HepG2 (cell line): ENCODE measurements around the gene PKM. TPM values are rescaled to one million over a fixed set of nuclear protein-coding genes. Genes with fewer than 3 reads are reported as not detected.

ENCODE experiments used
- ARNT2 ChIP-seq: sonication (generic); formaldehyde crosslinking; IDR thresholded peaks from 2 replicates; pipeline ENCODE4 v1.8.0; 2022; ENCODE audit warnings: mild to moderate bottlenecking, low read depth, missing genetic modification reagents, moderate library complexity
- CBX1 ChIP-seq: IDR thresholded peaks from one replicate; pipeline ENCODE4 v1.6.1; 2016; ENCODE audit warnings: antibody characterized with exemption, low read depth
- FOXO4 ChIP-seq: sonication (generic); formaldehyde crosslinking; conservative IDR thresholded peaks from 2 replicates; pipeline ENCODE4 v1.8.1; 2023; ENCODE audit warnings: missing genetic modification reagents
- HNRNPUL1 ChIP-seq: fragments of 200-400 bp; formaldehyde crosslinking; IDR thresholded peaks from 2 replicates; pipeline ENCODE4 v1.6.1; 2017; ENCODE audit warnings: low read depth, mild to moderate bottlenecking, low read length, moderate library complexity
- KDM4B ChIP-seq: sonication (generic); formaldehyde crosslinking; IDR thresholded peaks from 2 replicates; pipeline ENCODE4 v1.4.0; 2020; ENCODE audit warnings: missing genetic modification reagents
- MAZ ChIP-seq, 2 experiments: sonication (generic) in 1 of 2; formaldehyde crosslinking in 1 of 2; IDR thresholded peaks; 2 replicates each; pipeline versions ENCODE4 v1.5.0 to v1.6.1; 2012 to 2020; ENCODE audit warnings: low read depth in 2 of 2, mild to moderate bottlenecking in 2 of 2, borderline replicate concordance in 1 of 2, improper control_type of control experiment in 1 of 2, low read length in 1 of 2, missing genetic modification reagents in 1 of 2, moderate library complexity in 1 of 2
- MED8 ChIP-seq: sonication (generic); formaldehyde crosslinking; IDR thresholded peaks from 2 replicates; pipeline ENCODE4 v1.8.1; 2023; ENCODE audit warnings: mild to moderate bottlenecking, missing genetic modification reagents; ENCODE audit not compliant: insufficient replicate concordance
- MTA1 ChIP-seq: sonication (generic); formaldehyde crosslinking; IDR thresholded peaks from 2 replicates; pipeline ENCODE4 v1.4.0; 2020; ENCODE audit warnings: missing genetic modification reagents, mild to moderate bottlenecking, borderline replicate concordance
- NR2F1 ChIP-seq, 2 experiments: fragments of 450-650 bp in 1 of 2; formaldehyde crosslinking in 1 of 2; IDR thresholded peaks; 2 replicates each; pipeline versions ENCODE4 v1.5.0 to v1.6.1; 2016 to 2020; ENCODE audit warnings: mild to moderate bottlenecking in 1 of 2, missing compliant biosample characterization in 1 of 2, missing genetic modification reagents in 1 of 2, moderate library complexity in 1 of 2
- SP1 ChIP-seq, 2 experiments: fragments of 450-650 bp in 1 of 2; sonication (generic) in 1 of 2; formaldehyde crosslinking in 1 of 2; IDR thresholded peaks; 2 replicates each; pipeline versions ENCODE4 v1.4.0 to v1.6.1; 2016 to 2020; ENCODE audit warnings: missing genetic modification reagents in 1 of 2
- SRSF4 ChIP-seq: fragments of 200-400 bp; formaldehyde crosslinking; IDR thresholded peaks from one replicate; pipeline ENCODE4 v1.6.1; 2018; ENCODE audit warnings: mild to moderate bottlenecking, low read depth, low read length, moderate library complexity; ENCODE audit not compliant: poor library complexity, severe bottlenecking
- TEAD3 ChIP-seq: optimal IDR thresholded peaks from 2 replicates; pipeline ENCODE3; 2016; ENCODE audit warnings: borderline replicate concordance
- ZMYM3 ChIP-seq: sonication (generic); formaldehyde crosslinking; IDR thresholded peaks from 2 replicates; pipeline ENCODE4 v1.5.1; 2020; ENCODE audit warnings: mild to moderate bottlenecking, missing genetic modification reagents
- ZNF572 ChIP-seq: sonication (generic); formaldehyde crosslinking; IDR thresholded peaks from 2 replicates; pipeline ENCODE4 v1.5.1; 2020; ENCODE audit warnings: mild to moderate bottlenecking, missing genetic modification reagents
- ZNF660 ChIP-seq: sonication (generic); formaldehyde crosslinking; IDR thresholded peaks from 2 replicates; pipeline ENCODE4 v1.5.1; 2020; ENCODE audit warnings: mild to moderate bottlenecking, low read depth, missing genetic modification reagents, borderline replicate concordance
- ZNF850 ChIP-seq: sonication (generic); formaldehyde crosslinking; conservative IDR thresholded peaks from 2 replicates; pipeline ENCODE4 v1.9.0; 2021; ENCODE audit warnings: mild to moderate bottlenecking, missing genetic modification reagents
- polyA plus RNA-seq, 8 experiments: library from polyadenylated mRNA; depleted of rRNA in 3 of 8; stranded (reverse) in 7 of 8; unstranded in 1 of 8; fragments of >200 nt; fragmentation: Illumina TruSeq in 4 of 8; extraction: Trizol in 4 of 8; gene quantifications; 2 replicates each; pipeline versions ENCODE4 v1.2.1 to v1.2.3, GENCODE V29; 2011 to 2016; ENCODE audit warnings: low read depth in 4 of 8, missing spikeins in 1 of 8, mixed read lengths in 1 of 8; ENCODE audit not compliant: insufficient read depth in 1 of 8
- total RNA-seq, 5 experiments: library from RNA; depleted of rRNA; stranded (reverse); fragments of >200 nt; fragmentation: Illumina TruSeq; extraction: Trizol; gene quantifications; 2 replicates each; pipeline ENCODE4 v1.2.3, GENCODE V29; 2016; ENCODE audit warnings: low read depth in 1 of 5
- TF ChIP-seq, protein P1 (sequence below): sonication (generic); formaldehyde crosslinking; IDR thresholded peaks from 2 replicates; pipeline ENCODE4 v1.4.0; 2020; ENCODE audit warnings: missing genetic modification reagents
- TF ChIP-seq, protein P2 (sequence below): sonication (generic); formaldehyde crosslinking; IDR thresholded peaks from 2 replicates; pipeline ENCODE4 v1.4.0; 2020; ENCODE audit warnings: low read depth, missing genetic modification reagents
- TF ChIP-seq, protein P3 (sequence below): IDR thresholded peaks from 2 replicates; pipeline ENCODE4 v1.6.1; 2012; ENCODE audit warnings: low read depth, low read length, improper control_type of control experiment

PKM gene
- total and polyA plus RNA-seq, 2 of the 13 experiments (the other 11 are each of a cell fraction or from before 2014, with no cell fraction given), result 488 to 780 TPM

DNA sequence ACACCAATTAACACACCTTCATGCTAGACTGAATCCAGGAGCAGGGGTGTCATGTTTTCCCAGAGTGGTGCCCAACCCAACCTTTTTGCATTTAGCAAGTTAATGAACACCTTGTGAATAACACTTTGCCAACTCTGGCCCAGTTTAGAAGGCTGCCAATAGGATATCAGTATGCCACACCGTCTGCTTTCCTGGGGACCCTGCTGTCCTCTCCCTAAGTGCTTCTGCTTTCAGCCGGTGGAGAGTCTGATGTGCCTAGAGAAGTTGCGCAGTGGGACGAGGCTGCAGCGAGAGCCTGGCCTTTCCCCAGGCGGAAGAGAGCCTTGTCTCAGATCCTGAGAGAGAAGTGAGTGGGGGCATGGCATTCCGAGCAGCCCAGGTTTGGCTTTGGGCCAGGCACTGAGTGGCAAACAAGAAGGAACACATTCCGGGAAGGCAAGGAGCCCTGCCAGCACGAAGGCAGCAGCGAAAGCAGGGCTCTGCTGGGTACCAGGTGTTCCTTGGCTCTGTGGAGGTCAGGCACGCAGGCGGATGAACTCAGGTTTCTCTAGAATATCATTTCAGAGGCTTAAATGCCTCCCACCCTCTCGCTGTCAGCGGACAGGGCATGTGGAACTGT lies 75.9 kb downstream of the PKM start (continued):
- TF ChIP-seq, protein P1, sequence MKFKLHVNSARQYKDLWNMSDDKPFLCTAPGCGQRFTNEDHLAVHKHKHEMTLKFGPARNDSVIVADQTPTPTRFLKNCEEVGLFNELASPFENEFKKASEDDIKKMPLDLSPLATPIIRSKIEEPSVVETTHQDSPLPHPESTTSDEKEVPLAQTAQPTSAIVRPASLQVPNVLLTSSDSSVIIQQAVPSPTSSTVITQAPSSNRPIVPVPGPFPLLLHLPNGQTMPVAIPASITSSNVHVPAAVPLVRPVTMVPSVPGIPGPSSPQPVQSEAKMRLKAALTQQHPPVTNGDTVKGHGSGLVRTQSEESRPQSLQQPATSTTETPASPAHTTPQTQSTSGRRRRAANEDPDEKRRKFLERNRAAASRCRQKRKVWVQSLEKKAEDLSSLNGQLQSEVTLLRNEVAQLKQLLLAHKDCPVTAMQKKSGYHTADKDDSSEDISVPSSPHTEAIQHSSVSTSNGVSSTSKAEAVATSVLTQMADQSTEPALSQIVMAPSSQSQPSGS (CRISPR knock-in tag), result no peak
- no peak for TF ChIP-seq HNRNPUL1
- no peak for TF ChIP-seq ZNF850 (CRISPR knock-in tag)
- TF ChIP-seq CBX1, result no peak
- no peak for TF ChIP-seq ZMYM3 (CRISPR knock-in tag)
- TF ChIP-seq ZNF660 (CRISPR knock-in tag), result no peak
- TF ChIP-seq MAZ (IDR thresholded peaks at IDR 0.05; ENCODE audit: borderline replicate concordance, low read depth, low read length), result no peak
- 0 out of 2 replicates have a peak, but pooled peaks have one; percentile 8 for TF ChIP-seq MAZ (CRISPR knock-in tag; IDR thresholded peaks at IDR 0.05; ENCODE audit: low read depth)
- TF ChIP-seq MTA1, result no peak
- TF ChIP-seq MED8 (CRISPR knock-in tag), result no peak
- no peak for TF ChIP-seq NR2F1 (CRISPR knock-in tag; IDR thresholded peaks at IDR 0.05)
- no peak for TF ChIP-seq SRSF4
- no peak for TF ChIP-seq ZNF572 (CRISPR knock-in tag)
- no peak for TF ChIP-seq FOXO4 (CRISPR knock-in tag)
- no peak for TF ChIP-seq KDM4B
- TF ChIP-seq TEAD3, result peak; percentile 16
- no peak for TF ChIP-seq SP1 (IDR thresholded peaks at IDR 0.05)
- TF ChIP-seq SP1 (CRISPR knock-in tag; IDR thresholded peaks at IDR 0.05), result no peak
- TF ChIP-seq, protein P2, sequence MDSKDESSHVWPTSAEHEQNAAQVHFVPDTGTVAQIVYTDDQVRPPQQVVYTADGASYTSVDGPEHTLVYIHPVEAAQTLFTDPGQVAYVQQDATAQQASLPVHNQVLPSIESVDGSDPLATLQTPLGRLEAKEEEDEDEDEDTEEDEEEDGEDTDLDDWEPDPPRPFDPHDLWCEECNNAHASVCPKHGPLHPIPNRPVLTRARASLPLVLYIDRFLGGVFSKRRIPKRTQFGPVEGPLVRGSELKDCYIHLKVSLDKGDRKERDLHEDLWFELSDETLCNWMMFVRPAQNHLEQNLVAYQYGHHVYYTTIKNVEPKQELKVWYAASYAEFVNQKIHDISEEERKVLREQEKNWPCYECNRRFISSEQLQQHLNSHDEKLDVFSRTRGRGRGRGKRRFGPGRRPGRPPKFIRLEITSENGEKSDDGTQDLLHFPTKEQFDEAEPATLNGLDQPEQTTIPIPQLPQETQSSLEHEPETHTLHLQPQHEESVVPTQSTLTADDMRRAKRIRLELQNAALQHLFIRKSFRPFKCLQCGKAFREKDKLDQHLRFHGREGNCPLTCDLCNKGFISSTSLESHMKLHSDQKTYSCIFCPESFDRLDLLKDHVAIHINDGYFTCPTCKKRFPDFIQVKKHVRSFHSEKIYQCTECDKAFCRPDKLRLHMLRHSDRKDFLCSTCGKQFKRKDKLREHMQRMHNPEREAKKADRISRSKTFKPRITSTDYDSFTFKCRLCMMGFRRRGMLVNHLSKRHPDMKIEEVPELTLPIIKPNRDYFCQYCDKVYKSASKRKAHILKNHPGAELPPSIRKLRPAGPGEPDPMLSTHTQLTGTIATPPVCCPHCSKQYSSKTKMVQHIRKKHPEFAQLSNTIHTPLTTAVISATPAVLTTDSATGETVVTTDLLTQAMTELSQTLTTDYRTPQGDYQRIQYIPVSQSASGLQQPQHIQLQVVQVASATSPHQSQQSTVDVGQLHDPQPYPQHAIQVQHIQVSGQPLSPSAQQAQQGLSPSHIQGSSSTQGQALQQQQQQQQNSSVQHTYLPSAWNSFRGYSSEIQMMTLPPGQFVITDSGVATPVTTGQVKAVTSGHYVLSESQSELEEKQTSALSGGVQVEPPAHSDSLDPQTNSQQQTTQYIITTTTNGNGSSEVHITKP (CRISPR knock-in tag), result no peak
- TF ChIP-seq ARNT2, result no peak
- TF ChIP-seq, protein P3, sequence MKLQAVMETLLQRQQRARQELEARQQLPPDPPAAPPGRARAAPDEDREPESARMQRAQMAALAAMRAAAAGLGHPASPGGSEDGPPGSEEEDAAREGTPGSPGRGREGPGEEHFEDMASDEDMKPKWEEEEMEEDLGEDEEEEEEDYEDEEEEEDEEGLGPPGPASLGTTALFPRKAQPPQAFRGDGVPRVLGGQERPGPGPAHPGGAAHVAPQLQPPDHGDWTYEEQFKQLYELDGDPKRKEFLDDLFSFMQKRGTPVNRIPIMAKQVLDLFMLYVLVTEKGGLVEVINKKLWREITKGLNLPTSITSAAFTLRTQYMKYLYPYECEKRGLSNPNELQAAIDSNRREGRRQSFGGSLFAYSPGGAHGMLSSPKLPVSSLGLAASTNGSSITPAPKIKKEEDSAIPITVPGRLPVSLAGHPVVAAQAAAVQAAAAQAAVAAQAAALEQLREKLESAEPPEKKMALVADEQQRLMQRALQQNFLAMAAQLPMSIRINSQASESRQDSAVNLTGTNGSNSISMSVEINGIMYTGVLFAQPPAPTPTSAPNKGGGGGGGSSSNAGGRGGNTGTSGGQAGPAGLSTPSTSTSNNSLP, result no peak
